Activated gamma-delta T cell treated with anti-CD3 and anti-CD28 coated beads, Interleukin-2, amount 50 U/mL, for 16 hours (primary cell): ENCODE results near the gene LTB.
"Not testable (repeated sequence)": the region's sequence is repeated elsewhere in the genome, so short reads cannot be mapped to it uniquely, and the experiment has no call there.

Experiments used
- DNase-seq: peaks from one replicate; pipeline ENCODE4 v3.0.0-alpha.2; 2020; ENCODE audit warnings: low read depth

LTB gene

DNA sequence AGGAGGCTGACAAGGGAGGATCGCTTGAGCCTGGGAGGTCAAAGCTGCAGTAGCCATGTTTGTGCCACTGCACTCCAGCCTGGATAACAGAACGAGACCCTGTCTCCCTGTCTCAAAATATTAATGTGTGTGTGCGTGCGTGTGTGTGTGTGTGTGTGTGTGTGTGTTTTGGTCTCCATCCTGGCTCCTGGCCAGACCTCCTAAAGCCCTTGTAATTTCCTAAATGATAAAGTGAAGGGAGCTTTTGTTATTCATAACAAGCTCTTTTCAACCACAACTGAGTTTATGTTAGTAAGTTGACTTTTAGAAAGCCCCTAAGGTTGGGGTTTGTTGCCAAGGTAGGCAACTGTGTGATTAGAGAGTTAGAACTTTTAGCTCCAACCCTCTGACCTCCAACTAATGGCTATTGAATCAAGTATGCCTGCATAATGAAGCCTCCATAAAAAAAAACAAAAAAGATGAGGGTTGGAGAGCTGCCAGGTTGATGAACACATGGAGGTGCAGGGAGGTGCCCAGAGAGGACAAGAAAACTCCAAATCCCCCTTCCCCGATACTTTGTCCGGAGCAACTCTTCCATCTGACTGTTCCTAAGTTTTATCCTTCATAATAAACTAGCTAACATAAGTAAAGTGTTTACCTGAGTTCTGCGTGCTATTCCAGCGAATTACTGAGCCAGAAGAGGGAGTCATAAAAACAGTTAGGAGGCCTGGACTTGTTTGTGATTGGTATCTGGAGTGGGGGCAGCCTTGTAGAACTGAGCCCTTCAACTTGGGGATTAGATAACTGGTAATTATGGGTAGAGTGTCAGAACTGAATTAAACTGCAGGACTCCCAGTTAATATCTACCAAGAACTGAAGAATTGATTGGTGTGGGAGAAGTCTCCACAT, 27.5 kb upstream of the LTB start:
- no peak for DNase-seq

DNA sequence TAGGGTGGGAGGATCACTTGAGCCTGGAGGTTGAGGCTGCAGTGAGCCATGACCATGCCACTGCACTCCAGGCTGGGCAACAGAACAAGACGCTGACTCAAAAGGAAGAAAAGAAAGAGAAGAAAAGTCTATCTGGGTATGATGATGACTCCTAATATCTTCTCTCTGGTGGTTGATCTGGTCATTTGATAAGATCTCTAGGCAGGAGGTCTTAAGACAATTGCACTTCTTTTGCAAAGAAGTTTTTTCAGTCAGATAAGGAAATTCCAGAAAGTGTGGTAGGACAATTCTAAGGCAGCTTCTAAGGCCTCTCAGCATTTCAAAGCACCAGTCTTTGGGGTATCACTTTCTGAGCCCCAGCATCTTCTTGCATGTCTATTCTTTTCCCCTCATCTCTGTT, 25.1 kb upstream of the LTB start:
- DNase-seq = no peak

DNA sequence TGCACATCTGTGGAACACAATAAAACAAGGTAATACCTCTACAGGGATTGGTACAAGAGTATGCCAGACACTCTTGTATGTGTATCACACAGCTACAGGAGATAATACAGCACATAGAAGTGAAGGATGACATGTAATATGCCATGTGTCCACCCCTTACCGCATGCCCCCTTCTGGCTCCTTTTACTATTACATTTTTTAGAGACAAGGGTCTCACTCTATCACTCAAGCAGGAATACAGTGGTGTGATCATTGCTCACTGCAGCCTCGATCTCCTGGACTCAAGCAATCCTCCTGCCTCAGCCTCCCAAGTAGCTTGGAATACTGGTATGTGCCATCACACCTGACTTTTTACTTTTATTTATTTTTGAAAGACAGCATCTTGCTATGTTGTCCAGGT, 14.8 kb upstream of the LTB start:
- no peak for DNase-seq

DNA sequence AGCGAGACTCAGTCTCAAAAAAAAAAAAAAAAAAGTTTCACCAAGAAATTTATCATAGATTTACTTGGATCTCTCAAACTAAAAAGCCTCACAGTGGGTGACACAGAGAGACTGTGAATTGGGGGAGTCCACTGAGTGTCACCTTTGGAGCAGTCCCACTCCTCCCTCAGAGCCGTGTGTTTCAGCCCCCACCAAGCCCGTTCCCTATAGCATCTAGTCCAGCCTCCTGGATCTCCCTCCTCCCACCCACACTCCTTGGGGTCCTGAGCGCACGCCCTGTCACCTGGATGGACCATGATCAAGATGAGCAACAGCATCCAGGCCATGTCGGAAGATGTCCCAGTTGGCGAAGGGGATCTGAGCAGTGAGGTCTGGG, 10.2 kb upstream of the LTB start:
- no peak for DNase-seq

DNA sequence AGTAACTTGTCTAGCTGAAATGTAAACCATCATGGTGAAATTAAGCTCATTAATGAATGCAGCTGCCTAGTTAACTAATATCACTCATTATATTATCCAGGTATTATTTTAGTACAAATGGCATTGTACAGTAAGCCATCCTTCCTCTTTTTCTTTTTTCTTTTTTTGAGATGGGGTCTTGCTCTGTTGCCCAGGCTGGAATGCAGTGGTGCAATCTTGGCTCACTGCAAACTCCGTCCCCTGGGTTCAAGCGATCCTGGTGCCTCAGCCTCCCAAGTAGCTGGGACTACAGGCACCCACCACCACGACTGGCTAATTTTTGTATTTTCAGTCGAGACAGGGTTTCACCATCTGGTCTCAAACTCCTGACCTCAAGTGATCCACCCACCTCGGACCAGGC, 8.5 kb upstream of the LTB start:
- not testable (repeated sequence) for DNase-seq

DNA sequence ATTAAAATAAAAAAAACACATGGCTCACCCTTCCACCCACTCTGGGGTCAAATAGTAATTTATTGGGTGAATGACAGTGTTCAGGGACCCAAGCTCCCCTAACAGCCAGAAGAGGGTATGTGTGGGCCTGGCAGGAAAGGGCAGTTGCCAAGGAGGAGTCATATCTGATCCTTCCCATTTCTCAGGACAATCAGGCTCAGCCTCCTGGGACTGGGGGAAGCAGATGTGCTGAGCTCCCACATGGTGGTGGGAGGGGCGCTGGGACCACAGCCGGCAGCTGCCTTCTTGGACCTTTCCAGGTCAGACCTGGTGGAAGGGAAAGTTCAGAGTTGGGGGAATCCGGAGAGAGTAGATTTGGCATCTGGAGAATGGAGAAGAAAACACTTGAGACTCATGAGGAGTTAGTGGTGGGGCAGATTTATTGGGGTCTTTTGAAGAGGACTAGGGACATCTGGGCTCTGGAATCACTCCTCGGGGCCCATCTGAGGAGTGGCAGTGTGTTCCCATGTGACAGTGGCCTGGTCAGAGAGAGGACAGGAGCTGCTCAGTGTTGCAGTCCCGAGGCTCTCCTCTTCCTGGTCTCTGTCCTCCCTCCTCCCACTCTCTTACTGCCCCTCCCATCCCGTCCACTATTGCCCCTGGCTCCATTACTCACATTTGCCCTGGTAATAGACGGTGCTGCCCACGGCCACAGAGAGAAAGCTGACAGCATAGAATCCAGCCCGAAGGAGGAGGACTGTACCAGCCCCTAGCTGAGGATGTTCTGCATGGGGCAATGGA, 6.8 kb upstream of the LTB start:
- no peak for DNase-seq

DNA sequence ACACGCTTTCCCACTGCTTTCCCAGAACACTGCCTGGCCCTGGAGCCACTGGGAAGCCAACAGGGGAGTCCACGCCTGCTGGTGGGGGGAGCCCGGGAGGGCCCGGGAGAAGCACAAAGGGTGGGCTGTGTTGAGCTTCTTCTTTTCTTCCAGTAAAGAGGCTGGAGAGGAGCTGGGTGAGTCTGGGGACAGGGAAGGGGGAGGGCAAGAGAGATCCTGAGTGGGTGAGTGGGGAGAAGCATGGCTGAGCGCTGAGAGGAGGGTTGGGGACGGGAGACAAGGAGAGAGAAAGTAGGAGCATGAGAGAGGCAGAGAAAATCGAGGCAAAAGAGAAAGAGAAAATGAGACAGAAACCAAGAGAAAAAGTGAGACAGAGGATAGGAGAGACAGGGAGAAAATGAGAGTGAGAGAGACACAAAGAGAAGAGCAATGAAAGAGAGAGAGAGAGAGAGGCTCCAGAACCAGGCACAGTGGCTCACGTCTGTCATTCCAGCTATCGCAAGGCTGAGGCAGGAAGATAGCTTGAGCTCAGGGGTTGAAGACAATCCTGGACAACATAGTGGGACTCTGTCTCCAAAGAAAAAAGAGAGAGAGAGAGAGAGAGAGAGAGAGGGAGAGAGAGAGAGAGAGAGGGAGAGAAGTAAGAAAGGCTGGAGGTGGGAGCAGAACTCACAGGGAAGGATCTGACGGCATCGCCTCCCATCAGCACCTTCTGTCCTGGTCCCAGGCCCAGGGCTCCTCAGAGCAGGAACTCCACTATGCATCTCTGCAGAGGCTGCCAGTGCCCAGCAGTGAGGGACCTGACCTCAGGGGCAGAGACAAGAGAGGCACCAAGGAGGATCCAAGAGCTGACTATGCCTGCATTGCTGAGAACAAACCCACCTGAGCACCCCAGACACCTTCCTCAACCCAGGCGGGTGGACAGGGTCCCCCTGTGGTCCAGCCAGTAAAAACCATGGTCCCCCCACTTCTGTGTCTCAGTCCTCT, 5.9 kb upstream of the LTB start:
- no peak for DNase-seq

DNA sequence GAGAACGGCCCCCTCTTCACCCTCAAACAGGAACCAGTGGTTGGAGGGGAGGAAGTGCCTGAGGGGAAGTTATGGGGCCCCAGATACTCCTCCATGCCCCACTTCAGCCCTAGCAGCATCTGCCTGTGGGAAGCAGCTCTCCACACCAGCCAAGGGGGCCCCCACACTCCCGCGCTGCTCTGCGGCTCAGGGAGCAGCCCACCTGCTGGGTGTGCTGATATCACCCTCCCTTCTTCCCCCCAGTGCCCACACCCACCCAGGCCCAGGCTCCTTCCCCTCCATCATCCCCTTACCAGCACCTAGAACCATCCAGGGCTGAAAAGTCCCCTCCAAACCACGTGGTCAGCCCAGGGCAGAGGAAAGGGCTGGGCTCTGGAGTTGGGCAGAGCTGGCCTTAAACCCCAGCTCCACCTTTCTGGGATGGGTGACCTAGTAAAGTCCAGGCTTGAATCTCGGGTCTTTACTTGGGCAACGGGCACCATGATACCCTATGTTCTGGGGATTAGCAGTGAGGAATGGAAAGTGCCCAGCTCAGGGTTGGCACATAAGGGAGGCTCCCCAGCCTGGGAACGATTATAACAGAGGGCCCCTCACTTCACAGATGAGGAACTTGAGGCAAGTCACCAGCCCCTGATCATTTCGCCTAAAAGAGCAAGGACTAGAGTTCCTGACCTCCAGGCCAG, 4.5 kb upstream of the LTB start:
- DNase-seq = no peak

DNA sequence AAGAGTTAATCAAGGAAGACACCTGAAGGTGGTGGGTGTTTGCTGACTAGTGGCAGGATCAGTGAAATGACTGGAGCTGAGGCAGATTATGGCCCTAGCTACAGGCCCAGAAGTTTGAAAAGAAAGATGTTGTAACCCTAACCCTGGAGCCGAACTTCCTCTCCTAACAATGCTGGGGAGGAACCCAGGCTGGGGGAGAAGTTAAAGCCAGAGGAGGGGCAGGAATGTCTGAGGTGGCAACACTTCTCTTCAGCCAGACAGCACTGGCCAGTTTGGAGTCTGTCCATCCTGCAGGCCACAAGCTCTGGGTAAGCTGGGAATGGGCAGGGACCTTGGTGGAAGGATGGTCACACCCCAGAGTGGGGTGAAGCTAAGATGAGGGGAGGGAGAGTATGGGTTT, 3.8 kb upstream of the LTB start, which contains the start of gene LST1:
Gene LST1, plus strand, starts transcription at position 270 of the 400 bp plus-strand sequence. CDS start 1,023 bp downstream, outside the sequence.
- no peak for DNase-seq

DNA sequence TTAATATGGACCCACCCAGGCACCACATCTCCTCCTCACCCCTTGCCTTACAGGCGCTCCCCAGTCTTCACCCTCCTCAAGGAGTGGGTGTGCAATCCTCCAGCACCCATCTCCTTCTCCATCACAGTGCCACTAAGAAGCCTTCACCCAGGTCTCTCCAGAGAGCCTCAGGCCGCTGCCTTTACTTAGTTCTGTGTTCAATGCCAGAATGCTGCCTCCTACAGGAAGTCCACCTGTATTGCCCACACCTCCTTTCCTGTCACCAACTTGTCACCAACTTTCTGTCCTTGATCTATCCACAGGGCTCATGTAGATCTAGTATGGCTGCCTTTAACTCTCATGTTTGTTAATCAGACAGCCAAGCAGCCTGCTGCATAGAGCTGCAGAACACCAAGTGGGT, 3.3 kb upstream of the LTB start:
- DNase-seq = no peak

DNA sequence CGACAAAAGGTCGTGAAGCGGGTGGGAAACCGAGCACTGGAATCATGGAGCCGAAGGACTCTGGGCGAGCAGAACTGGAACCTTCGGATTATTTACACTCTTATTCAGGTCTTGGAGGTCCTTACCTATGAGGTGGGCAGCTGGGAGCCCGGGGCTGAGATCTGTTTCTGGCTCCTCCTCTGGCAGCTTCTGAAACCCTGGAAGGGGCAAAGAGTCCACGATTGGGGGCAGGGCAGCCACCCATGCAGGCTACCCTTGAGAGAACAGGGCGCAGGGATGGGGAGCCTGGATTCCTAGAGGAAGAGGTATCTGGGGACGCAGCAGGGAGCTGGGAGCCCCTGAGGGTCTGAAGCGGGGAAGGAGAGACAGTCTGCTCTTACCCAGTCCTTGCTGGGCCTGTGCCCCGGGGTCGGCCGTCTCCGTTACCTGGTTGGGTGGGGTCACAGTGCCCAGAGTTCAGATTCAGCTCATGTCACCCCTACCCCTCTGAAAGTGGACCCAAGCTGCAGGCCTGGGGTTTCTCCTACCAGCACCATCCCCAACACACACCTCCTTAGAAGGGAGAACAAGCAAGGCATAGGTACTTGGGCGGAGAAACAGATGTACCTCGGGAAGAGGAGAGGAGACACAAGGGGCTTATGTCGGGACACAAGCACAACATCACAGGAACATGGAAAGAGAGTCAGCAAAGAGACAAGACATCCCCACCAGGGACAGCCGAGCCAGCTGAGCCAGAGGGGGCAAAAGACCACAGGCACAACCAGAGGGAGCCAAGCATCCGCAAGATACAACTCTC, 592 bp downstream of the LTB start:
- DNase-seq = no peak

DNA sequence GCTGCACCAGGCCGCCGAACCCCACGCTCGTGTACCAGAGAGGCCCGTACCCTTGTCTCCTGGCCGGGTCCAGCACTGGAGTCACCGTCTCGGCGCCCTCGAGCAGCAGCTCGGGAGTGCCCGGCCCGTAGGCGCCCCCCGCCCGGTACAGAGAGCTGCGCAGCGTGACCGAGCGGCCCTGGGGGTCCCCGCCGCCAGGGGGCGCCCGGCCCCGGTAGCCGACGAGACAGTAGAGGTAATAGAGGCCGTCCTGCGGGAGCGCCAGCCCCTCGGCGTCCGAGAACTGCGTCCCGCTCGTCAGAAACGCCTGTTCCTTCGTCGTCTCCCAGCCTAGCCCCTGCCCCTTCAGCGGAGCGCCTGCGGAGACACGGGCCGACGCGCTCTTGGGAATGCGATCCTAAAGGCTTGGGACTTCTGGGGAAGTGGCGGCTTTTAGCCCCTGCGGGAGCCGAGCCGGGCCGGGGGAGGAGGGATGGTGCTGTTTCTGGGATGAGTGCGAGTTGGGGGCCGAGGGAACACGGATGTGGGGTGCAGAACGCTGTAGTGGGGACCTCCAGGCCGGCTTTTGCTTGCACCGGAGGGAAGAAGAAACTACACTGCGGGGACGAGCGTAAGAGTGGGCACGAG, 1.3 kb downstream of the LTB start:
- DNase-seq = peak; percentile 88

DNA sequence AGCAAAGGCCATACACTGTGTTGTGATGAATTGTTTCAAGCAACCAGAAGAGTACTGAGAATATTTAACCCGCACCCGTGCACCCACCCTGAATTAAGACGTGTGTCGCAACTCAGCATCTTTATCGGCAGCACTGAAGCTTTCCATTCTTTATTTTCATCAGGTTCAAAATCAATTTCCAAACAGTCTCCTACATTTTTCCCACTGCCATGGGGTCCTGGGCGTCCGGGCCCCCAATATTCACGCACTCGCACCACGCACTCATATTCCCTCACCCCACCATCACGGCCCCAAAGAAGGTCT, 1.8 kb downstream of the LTB start:
- no peak for DNase-seq

DNA sequence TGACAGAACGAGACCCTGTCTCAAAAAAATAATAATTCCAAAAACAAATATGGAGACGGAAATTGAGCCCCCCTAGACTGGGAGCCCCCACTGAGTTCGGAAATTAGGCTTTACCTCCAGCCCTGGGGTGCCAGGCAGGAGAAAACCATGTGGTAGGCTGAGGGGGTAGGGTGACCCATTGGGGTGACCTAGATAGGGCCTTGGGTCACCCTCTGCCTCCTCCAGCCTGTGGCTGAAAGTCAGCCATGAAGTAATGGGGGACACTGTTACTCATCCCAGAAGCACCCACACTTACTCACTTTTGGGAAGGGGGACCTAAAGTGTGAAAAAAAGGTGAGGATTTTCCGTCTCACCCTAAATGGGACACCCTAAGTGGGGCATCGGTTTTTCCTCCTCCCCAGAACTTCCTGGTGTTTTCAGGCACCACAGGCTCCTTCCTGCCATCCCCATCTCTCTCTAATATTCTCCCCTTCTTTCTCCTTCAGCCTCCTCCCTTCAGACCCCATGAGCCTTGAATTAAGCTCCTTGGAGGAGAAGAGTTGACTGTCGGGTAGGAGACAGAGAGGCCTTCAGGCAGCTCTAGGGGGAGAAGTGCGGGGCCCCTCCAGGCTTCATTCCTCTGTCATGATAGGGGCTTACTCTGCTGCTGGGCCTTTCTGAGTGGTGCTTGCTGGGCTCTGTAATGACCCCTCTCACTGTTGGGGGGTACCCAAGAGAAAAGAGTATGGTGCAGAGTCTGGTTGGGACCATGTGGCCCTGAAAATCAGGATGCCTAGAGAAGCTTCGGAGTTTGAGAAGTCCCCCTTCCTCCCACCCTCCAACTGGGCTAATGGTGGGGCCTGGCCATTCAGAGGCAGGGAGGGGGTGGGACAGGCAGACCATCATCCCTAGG, 2.4 kb downstream of the LTB start:
- DNase-seq = no peak

DNA sequence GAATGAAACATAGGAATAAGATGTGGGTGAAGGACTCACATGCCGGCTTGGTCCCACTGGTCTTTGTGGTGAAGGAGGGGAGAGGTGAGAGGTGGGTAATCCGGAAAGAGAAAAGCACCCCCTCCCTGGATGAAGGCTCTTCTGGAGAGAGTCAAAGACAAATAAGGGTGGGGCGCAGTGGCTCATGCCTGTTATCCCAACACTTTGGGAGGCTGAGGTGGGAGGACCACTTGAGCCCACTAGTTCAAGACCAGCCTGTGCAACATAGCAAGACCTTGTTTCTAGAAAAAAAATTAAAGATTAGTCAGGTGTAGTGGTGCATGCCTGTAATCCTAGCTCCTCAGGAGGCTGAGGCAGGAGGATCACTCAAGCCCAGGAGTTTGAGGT, 3.1 kb downstream of the LTB start:
- no peak for DNase-seq

DNA sequence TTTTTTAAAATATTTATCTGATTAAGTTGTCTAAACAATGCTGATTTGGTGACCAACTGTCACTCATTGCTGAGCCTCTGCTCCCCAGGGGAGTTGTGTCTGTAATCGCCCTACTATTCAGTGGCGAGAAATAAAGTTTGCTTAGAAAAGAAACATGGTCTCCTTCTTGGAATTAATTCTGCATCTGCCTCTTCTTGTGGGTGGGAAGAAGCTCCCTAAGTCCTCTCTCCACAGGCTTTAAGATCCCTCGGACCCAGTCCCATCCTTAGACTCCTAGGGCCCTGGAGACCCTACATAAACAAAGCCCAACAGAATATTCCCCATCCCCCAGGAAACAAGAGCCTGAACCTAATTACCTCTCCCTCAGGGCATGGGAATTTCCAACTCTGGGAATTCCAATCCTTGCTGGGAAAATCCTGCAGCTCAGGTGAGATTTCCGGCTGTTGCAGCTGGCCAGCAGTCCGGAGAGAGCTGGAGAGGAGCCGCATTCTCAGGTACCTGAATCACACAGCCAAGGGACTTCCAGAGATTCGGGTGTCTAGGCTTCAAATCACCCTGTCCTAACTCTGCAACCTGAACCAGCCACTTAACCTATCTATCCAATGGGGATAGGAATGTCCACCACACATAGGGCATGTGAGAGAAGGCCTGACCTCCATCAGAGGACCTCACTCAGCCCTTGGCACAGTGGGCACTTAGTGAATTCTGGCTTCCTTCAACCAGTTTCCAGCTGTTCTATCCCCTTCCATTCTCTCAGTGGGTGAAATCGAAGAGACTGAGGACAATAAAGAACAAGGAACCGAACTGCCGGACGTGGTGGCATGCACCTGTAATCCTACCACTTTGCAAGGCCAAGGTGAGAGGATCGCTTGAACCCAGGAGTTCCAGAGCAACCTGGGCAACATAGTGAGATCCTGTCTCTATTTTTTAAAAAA, 3.8 kb downstream of the LTB start:
- DNase-seq = no peak

DNA sequence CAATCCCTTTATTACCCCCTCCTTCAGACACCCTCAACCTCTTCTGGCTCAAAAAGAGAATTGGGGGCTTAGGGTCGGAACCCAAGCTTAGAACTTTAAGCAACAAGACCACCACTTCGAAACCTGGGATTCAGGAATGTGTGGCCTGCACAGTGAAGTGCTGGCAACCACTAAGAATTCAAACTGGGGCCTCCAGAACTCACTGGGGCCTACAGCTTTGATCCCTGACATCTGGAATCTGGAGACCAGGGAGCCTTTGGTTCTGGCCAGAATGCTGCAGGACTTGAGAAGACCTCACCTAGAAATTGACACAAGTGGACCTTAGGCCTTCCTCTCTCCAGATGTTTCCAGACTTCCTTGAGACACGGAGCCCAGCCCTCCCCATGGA, 4.7 kb downstream of the LTB start:
- no peak for DNase-seq

DNA sequence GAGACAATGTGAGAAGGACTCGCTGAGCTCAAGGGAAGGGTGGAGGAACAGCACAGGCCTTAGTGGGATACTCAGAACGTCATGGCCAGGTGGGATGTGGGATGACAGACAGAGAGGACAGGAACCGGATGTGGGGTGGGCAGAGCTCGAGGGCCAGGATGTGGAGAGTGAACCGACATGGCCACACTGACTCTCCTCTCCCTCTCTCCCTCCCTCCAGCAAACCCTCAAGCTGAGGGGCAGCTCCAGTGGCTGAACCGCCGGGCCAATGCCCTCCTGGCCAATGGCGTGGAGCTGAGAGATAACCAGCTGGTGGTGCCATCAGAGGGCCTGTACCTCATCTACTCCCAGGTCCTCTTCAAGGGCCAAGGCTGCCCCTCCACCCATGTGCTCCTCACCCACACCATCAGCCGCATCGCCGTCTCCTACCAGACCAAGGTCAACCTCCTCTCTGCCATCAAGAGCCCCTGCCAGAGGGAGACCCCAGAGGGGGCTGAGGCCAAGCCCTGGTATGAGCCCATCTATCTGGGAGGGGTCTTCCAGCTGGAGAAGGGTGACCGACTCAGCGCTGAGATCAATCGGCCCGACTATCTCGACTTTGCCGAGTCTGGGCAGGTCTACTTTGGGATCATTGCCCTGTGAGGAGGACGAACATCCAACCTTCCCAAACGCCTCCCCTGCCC, 5.2 kb downstream of the LTB start:
- no peak for DNase-seq
